Naive thymus-derived CD4-positive, alpha-beta T cell (primary cell): Measurements from ENCODE around the gene CENPT. TPM values are rescaled to one million over a fixed set of nuclear protein-coding genes. Genes with fewer than 3 reads are reported as not detected.

Source experiments
- ATAC-seq: fragments of 150-1000 bp; cut with Tn5 transposase; 2 replicates; pipeline ENCODE4 v1.10.0; 2021; ENCODE audit warnings: mild to moderate bottlenecking, moderate library complexity
- CTCF ChIA-PET: fragments of 350-600 bp; sonication (Branson Sonifier 250); formaldehyde crosslinking; loops from one replicate; lab custom pipeline; 2021; ENCODE audit warnings: antibody characterized with exemption; lab: Charles Lee
- POLR2A ChIA-PET: fragments of 350-600 bp; sonication (Branson Sonifier 250); formaldehyde crosslinking; loops from one replicate; lab custom pipeline; 2021; ENCODE audit warnings: antibody characterized with exemption, inconsistent platforms; lab: Charles Lee
- DNase-seq, 9 donors: peaks; one replicate each; pipeline versions ENCODE4 v3.0.0 to v3.0.0-alpha.2; 2020 to 2022; ENCODE audit warnings: mixed read lengths in 1 of 9
- H3K27ac ChIP-seq: one replicate; pipeline ENCODE4 v1.7.0; 2013; ENCODE audit warnings: mild to moderate bottlenecking, low read depth, low read length, moderate library complexity
- H3K27me3 ChIP-seq, 2 donors: one replicate each; pipeline ENCODE4 v1.7.0; 2013; ENCODE audit warnings: low read length in 2 of 2, mild to moderate bottlenecking in 2 of 2, moderate library complexity in 2 of 2; ENCODE audit not compliant: control insufficient read depth in 2 of 2, insufficient read depth in 2 of 2
- H3K36me3 ChIP-seq, 3 experiments: 1 replicate in 2 of 3; 2 replicates in 1 of 3; pipeline ENCODE4 v1.7.0; 2013; ENCODE audit warnings: low read length in 3 of 3, mild to moderate bottlenecking in 3 of 3, moderate library complexity in 1 of 3; ENCODE audit not compliant: insufficient read depth in 3 of 3, control insufficient read depth in 2 of 3
- H3K4me1 ChIP-seq, 2 donors: one replicate each; pipeline ENCODE4 v1.7.0; 2013; ENCODE audit warnings: low read length in 2 of 2, mild to moderate bottlenecking in 2 of 2, moderate library complexity in 1 of 2; ENCODE audit not compliant: control insufficient read depth in 2 of 2, insufficient read depth in 2 of 2
- H3K4me3 ChIP-seq: 2 replicates; pipeline ENCODE4 v1.7.0; 2013; ENCODE audit warnings: mild to moderate bottlenecking, low read length
- H3K9me3 ChIP-seq, 3 experiments: 1 replicate in 2 of 3; 2 replicates in 1 of 3; pipeline ENCODE4 v1.7.0; 2013; ENCODE audit warnings: low read length in 3 of 3; ENCODE audit not compliant: control insufficient read depth in 2 of 3
- H3K27ac Mint-ChIP-seq, 9 donors: one replicate each; pipeline ENCODE4 v1.8.0; 2020 to 2022; ENCODE audit warnings: mixed read lengths in 9 of 9, mild to moderate bottlenecking in 8 of 9, moderate library complexity in 5 of 9, inconsistent platforms in 2 of 9
- H3K27me3 Mint-ChIP-seq, 5 donors: one replicate each; pipeline ENCODE4 v1.8.0; 2021 to 2022; ENCODE audit warnings: mixed read lengths in 5 of 5, mild to moderate bottlenecking in 1 of 5
- H3K36me3 Mint-ChIP-seq, 5 donors: one replicate each; pipeline ENCODE4 v1.8.0; 2020 to 2022; ENCODE audit warnings: mixed read lengths in 5 of 5, mild to moderate bottlenecking in 3 of 5, inconsistent platforms in 1 of 5
- H3K4me1 Mint-ChIP-seq, 7 donors: one replicate each; pipeline ENCODE4 v1.8.0; 2020 to 2022; ENCODE audit warnings: mixed read lengths in 7 of 7, mild to moderate bottlenecking in 3 of 7, inconsistent platforms in 1 of 7
- H3K4me3 Mint-ChIP-seq, 10 donors: one replicate each; pipeline ENCODE4 v1.8.0; 2020 to 2022; ENCODE audit warnings: mild to moderate bottlenecking in 10 of 10, mixed read lengths in 10 of 10, moderate library complexity in 6 of 10, inconsistent platforms in 2 of 10
- H3K9me3 Mint-ChIP-seq, 11 donors: one replicate each; pipeline ENCODE4 v1.8.0; 2020 to 2022; ENCODE audit warnings: mixed read lengths in 11 of 11, mild to moderate bottlenecking in 4 of 11, inconsistent platforms in 1 of 11, moderate library complexity in 1 of 11
- intact Hi-C, 2 donors: fragments of 100-400 bp; cut with micrococcal nuclease; formaldehyde crosslinking; loops; one replicate each; pipeline ENCODE4 v1.15.1; 2023
- polyA plus RNA-seq, 2 donors: library from polyadenylated mRNA; unstranded; fragments of 300-500 nt; fragmentation: Illumina TruSeq; gene quantifications; one replicate each; pipeline ENCODE4 v1.2.3, GENCODE V29; 2021
- total RNA-seq, 6 experiments: library from RNA in 5 of 6; stranded (reverse) in 5 of 6; gene quantifications; 1 replicate in 5 of 6; 2 replicates in 1 of 6; pipeline ENCODE4 v1.2.3 and lab custom pipeline; 2021 to 2026

The CENPT gene
- total and polyA plus RNA-seq, 7 experiments from 2014 or later: 11.8 to 128 (median 81.3) TPM

DNA sequence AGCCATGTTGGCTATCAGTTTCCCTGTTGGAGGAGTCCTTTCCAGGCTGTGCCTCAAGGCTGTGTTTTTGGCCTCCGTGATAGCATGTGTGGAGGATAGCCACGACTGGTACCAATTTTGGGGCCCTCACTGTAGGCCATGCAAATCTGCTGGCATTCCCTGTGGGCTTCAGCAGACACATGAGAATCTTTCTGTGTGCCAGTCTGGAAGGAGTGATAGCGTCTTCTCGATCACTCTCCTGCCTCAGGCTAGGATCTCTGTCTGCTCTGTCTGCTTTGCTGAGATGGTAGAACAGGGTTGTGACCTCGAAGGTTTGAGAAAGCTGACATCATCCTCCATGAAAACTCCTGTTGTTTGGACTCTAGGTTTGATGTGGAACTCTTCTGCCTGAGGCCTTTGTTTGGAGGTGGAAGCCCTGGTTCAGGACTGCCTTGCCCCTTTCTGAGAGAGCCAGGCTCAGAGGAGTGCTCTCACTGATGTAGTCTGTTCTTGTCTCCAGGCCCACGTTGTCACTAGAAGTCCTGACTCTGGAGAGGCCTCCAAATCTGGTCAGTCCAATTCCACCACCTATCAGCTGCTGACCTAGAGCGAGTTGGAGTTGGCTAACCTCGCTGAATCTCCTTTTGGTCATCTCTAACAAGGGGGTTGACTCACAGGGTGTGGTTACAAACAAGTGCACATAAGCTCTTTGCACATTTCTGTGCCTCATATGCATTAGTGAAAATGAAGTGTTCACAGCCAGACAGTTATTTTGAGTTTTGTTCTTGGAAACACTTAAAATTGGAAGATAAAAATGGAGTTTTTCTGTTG is 13.3 kb upstream of the CENPT start:
- Histone ChIP-seq H3K4me3 (no peak overlapping the region), H3K36me3 (peaks cover 0 to 37% (median 0%) of the 10 kb centered on the region in 3 experiments), H3K9me3 (no peaks in the 10 kb centered on the region), H3K4me1 (peaks cover 0 to 7% of the 10 kb centered on the region in 2 donors), H3K27me3 (no peaks in the 10 kb centered on the region), H3K27ac (no peak overlapping the region)
- ATAC-seq (no peak), DNase-seq (no peak)
- Mint-ChIP-seq H3K27me3 (no peaks in the 10 kb centered on the region), H3K27ac (peak overlapping the region in 4 of 9 donors; percentile 38 to 62 (median 44)), H3K9me3 (no peaks in the 10 kb centered on the region), H3K4me1 (peaks cover 18 to 40% (median 27%) of the 10 kb centered on the region in 7 donors), H3K36me3 (peaks cover 0 to 5% (median 0%) of the 10 kb centered on the region in 5 donors), H3K4me3 (no peak overlapping the region)
- ChIA-PET POLR2A (interaction anchor here (0.6 to 0.9 kb wide), 2 partner anchors 17 to 76 kb away, joined by 3 to 5 read pairs; partner anchors contain the start of gene PSMB10), CTCF (interaction anchor here (1.1 kb wide), 1 partner anchor 44 kb away, joined by 4 read pairs; no protein-coding TSS in a partner anchor)
- intact Hi-C loops: no loop called here

DNA sequence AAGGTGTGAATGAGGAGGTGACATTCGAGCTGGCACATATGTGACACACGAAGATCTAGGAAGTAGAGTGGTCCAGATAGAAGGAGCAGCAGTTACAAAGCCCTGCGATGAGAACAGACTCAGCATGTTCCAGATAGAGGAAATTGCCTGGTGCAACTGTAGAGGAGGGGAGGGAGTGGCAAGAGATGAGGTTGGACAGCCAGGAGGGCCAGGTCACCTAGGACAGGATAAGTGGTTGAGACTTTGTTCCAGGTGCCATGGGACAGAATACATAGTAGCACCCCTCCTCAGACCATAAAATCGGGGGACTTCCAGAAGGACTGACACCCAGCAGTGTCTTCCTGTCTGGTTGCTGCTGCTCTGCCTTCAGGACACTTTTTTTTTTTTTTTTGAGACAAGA is 11.0 kb upstream of the CENPT start:
- Histone ChIP-seq H3K4me3 (no peak overlapping the region), H3K9me3 (no peaks in the 10 kb centered on the region), H3K36me3 (peaks cover 0 to 37% (median 0%) of the 10 kb centered on the region in 3 experiments), H3K27me3 (no peaks in the 10 kb centered on the region), H3K4me1 (peaks cover 0 to 7% of the 10 kb centered on the region in 2 donors), H3K27ac (no peak overlapping the region)
- H3K27ac Mint-ChIP-seq: peak overlapping the region in 7 of 9 donors; percentile 19 to 74 (median 56)
- no peaks in the 10 kb centered on the region for H3K27me3 Mint-ChIP-seq
- H3K4me3 Mint-ChIP-seq: no peak overlapping the region
- intact Hi-C loops: no loop called here
- DNase-seq (no peak), ATAC-seq (peak; percentile 11)
- ChIA-PET CTCF (no interaction called here), POLR2A (interaction anchor here (0.7 kb wide), 1 partner anchor 33 kb away, joined by 3 read pairs; no protein-coding TSS in a partner anchor)
- H3K9me3 Mint-ChIP-seq: no peaks in the 10 kb centered on the region
- H3K4me1 Mint-ChIP-seq: peaks cover 23 to 47% (median 37%) of the 10 kb centered on the region in 7 donors
- H3K36me3 Mint-ChIP-seq: peaks cover 0 to 5% (median 0%) of the 10 kb centered on the region in 5 donors

DNA sequence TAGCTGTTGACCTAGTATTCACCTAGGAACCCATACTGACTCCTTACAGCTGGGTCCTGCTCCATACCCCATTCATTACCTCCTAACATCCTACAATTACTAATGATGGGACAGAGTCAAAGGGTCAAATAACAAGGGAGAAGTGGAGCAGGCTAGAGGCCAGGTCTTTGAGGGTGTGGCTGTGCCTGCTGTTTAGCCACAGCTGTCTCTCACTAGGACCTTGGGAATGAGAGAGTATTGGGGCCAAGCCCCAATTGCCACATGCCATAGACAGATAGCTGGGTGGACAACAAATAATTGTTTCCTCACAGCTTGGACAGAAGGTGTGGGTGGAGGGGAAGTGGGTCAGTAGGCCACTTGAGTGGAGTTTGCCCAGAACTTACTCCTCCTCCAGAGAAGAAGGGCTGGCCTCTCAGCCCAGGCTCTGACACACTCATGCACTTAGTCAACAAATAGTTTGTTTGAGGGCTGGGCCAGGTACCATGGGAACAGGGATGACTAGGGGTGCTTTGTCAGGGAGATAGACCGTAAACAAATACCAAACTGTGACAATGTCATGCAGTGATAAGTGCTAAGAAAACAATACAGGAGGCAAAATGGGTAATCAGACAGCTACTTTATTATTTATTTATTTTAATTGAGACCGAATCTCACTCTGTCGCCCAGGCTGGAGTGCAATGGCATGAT is 10.2 kb upstream of the CENPT start:
- ChIA-PET POLR2A (interaction anchor here (0.6 kb wide), 1 partner anchor 9 kb away, joined by 4 read pairs; no protein-coding TSS in a partner anchor), CTCF (no interaction called here)
- H3K4me1 Mint-ChIP-seq: peaks cover 21 to 47% (median 37%) of the 10 kb centered on the region in 7 donors
- H3K4me3 Mint-ChIP-seq: no peak overlapping the region
- H3K9me3 Mint-ChIP-seq: no peaks in the 10 kb centered on the region
- DNase-seq: no peak
- peak overlapping the region in 7 of 9 donors; percentile 8 to 74 (median 34) for H3K27ac Mint-ChIP-seq
- no peaks in the 10 kb centered on the region for H3K27me3 ChIP-seq
- peaks cover 0 to 5% (median 0%) of the 10 kb centered on the region in 5 donors for H3K36me3 Mint-ChIP-seq
- no peaks in the 10 kb centered on the region for H3K9me3 ChIP-seq
- H3K27ac ChIP-seq: no peak overlapping the region
- H3K4me1 ChIP-seq: peaks cover 0 to 7% of the 10 kb centered on the region in 2 donors
- intact Hi-C loops: no loop called here
- no peaks in the 10 kb centered on the region for H3K27me3 Mint-ChIP-seq
- H3K4me3 ChIP-seq: no peak overlapping the region
- peak; percentile 78 for ATAC-seq
- H3K36me3 ChIP-seq: peaks cover 0 to 30% (median 0%) of the 10 kb centered on the region in 3 experiments

DNA sequence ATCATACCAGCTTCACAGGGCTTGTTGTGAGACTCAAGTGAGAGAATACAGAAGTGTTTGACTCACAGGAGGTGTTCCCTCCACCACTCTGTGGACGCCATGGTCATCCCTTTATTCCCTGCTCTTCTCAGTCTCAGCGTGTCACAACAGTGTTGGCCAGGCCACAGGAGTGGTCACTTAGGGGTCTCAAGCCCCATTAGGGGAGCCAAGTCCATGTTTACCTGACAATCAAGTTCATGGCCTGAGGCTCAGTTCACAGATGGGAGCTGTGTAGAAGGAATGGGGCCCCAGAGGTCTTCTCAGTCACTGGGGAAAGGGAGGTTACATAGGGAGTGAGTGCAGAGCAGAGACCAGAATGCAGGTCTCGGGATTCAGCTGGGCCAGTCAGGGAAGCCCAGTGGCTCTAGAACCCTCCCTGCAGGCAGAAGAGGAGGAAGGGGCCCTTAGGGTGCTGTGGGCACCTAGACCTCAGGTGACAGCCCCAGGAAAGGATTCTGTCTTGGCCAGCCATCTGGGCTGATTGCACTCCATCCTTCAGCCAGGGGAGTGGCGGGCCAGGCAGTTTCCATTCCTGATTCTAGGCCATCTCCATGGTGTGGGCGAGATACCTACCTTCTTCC is 9.5 kb upstream of the CENPT start:
- Mint-ChIP-seq H3K36me3 (peaks cover 0 to 5% (median 0%) of the 10 kb centered on the region in 5 donors), H3K9me3 (no peaks in the 10 kb centered on the region), H3K4me1 (peaks cover 18 to 43% (median 37%) of the 10 kb centered on the region in 7 donors), H3K27ac (peak overlapping the region in 8 of 9 donors; percentile 21 to 74 (median 33)), H3K4me3 (no peak overlapping the region), H3K27me3 (no peaks in the 10 kb centered on the region)
- intact Hi-C loops: no loop called here
- H3K4me1 ChIP-seq: peaks cover 0 to 7% of the 10 kb centered on the region in 2 donors
- no peaks in the 10 kb centered on the region for H3K27me3 ChIP-seq
- no peak overlapping the region for H3K4me3 ChIP-seq
- ATAC-seq: no peak
- H3K27ac ChIP-seq: no peak overlapping the region
- H3K9me3 ChIP-seq: no peaks in the 10 kb centered on the region
- no peak for DNase-seq
- ChIA-PET POLR2A (interaction anchor here (0.6 to 0.7 kb wide), 2 partner anchors 8 to 37 kb away, joined by 3 to 4 read pairs; no protein-coding TSS in a partner anchor), CTCF (interaction anchor here (1.0 kb wide), 1 partner anchor 9 kb away, joined by 4 read pairs; no protein-coding TSS in a partner anchor)
- peaks cover 0 to 24% (median 0%) of the 10 kb centered on the region in 3 experiments for H3K36me3 ChIP-seq

DNA sequence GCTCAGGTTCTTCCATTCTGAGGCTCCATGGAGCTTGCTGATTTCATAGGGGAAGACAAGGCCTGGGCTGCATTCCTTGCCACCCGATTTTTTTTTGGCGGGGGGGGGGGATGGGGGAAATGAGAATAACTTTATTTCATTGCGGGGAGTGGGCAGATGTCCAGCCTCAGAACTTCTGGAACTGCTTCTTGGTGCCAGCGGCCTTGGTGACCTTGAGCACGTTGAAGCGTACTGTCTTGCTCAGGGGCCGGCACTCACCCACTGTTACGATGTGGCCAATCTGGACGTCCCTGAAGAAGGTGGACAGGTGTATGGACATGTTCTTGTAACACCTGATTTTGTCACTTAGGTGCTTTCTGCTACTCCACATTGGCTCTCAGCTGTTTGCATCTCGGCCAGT is 8.3 kb upstream of the CENPT start:
- no peak overlapping the region for H3K4me3 ChIP-seq
- intact Hi-C loops: no loop called here
- H3K27me3 Mint-ChIP-seq: no peaks in the 10 kb centered on the region
- DNase-seq: no peak
- H3K36me3 ChIP-seq: peaks cover 0 to 13% (median 0%) of the 10 kb centered on the region in 3 experiments
- peaks cover 18 to 35% (median 30%) of the 10 kb centered on the region in 7 donors for H3K4me1 Mint-ChIP-seq
- POLR2A ChIA-PET: interaction anchor here (1.2 to 1.6 kb wide), 2 partner anchors 10 to 22 kb away, joined by 3 to 6 read pairs; no protein-coding TSS in a partner anchor
- ATAC-seq: no peak
- H3K4me1 ChIP-seq: peaks cover 0 to 7% of the 10 kb centered on the region in 2 donors
- no peaks in the 10 kb centered on the region for H3K27me3 ChIP-seq
- no peaks in the 10 kb centered on the region for H3K9me3 Mint-ChIP-seq
- CTCF ChIA-PET: interaction anchor here (1.1 kb wide), 1 partner anchor 335 kb away, joined by 3 read pairs; no protein-coding TSS in a partner anchor
- no peak overlapping the region for H3K4me3 Mint-ChIP-seq
- H3K9me3 ChIP-seq: no peaks in the 10 kb centered on the region
- H3K27ac Mint-ChIP-seq: peak overlapping the region in 2 of 9 donors; percentile 31 to 67
- peaks cover 0 to 5% (median 0%) of the 10 kb centered on the region in 5 donors for H3K36me3 Mint-ChIP-seq
- no peak overlapping the region for H3K27ac ChIP-seq

DNA sequence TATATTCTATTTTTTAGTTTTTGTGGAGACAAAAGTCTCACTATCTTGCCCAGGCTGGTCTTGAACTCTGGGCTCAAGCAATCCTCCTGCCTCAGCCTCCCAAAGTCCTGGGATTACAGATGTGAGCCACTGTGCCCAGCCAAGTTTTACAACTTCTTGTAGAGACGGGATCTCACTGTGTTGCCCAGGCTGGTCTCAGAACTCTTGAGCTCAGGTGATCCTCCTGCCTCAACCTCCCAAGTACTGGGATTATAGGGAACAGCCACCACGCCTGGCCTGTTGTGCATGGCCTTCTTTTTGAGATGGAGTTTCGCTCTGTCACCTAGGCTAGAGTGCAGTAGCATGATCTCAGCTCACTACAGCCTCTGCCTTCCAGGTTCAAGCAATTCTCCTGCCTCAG is 6.2 kb upstream of the CENPT start:
- Histone ChIP-seq H3K4me3 (no peak overlapping the region), H3K9me3 (no peaks in the 10 kb centered on the region), H3K4me1 (peaks cover 3 to 7% of the 10 kb centered on the region in 2 donors), H3K27me3 (no peaks in the 10 kb centered on the region), H3K27ac (no peak overlapping the region), H3K36me3 (peaks cover 0 to 7% (median 0%) of the 10 kb centered on the region in 3 experiments)
- DNase-seq (no peak), ATAC-seq (no peak)
- H3K36me3 Mint-ChIP-seq: peaks cover 0 to 6% (median 0%) of the 10 kb centered on the region in 5 donors
- intact Hi-C loops: no loop called here
- H3K27me3 Mint-ChIP-seq: no peaks in the 10 kb centered on the region
- H3K27ac Mint-ChIP-seq: no peak overlapping the region
- H3K4me1 Mint-ChIP-seq: peaks cover 22 to 50% (median 31%) of the 10 kb centered on the region in 7 donors
- POLR2A ChIA-PET: interaction anchor here (0.6 kb wide), 1 partner anchor 297 kb away, joined by 5 read pairs; no protein-coding TSS in a partner anchor
- no peaks in the 10 kb centered on the region for H3K9me3 Mint-ChIP-seq
- no peak overlapping the region for H3K4me3 Mint-ChIP-seq
- CTCF ChIA-PET: interaction anchor here (0.6 kb wide), 1 partner anchor 31 kb away, joined by 3 read pairs; the partner anchor contains the start of gene NRN1L
